Cardiac muscle cell (in vitro differentiated cells and primary cell): ENCODE data around the gene MAPK6. TPM values are rescaled to one million over a fixed set of nuclear protein-coding genes. Genes with fewer than 3 reads are reported as not detected.
A peak's percentile ranks its signal among the peaks of the same experiment; 100 is the strongest.

ENCODE experiments used
- DNase-seq, 2 donors: peaks; one replicate each; pipeline versions ENCODE4 v3.0.0 to v3.0.0-alpha.2; 2010 to 2017; ENCODE audit warnings: low read depth in 1 of 2, low spot score in 1 of 2
- H3K27ac ChIP-seq: fragments of 200-600 bp; sonication (generic); 2 replicates; pipeline ENCODE4 v1.5.1; 2016
- H3K27me3 ChIP-seq: fragments of 200-600 bp; sonication (generic); 2 replicates; pipeline ENCODE4 v1.6.0; 2016; ENCODE audit warnings: control low read depth
- H3K36me3 ChIP-seq: fragments of 200-600 bp; sonication (generic); 2 replicates; pipeline ENCODE4 v1.5.1; 2016; ENCODE audit warnings: control low read depth
- H3K4me1 ChIP-seq: fragments of 200-600 bp; sonication (generic); 2 replicates; pipeline ENCODE4 v1.8.1; 2017; ENCODE audit warnings: low read depth, mild to moderate bottlenecking, mixed run types
- H3K4me3 ChIP-seq: fragments of 200-600 bp; sonication (generic); 2 replicates; pipeline ENCODE4 v1.5.1; 2016; ENCODE audit warnings: mild to moderate bottlenecking
- H3K9me3 ChIP-seq: fragments of 200-600 bp; sonication (generic); 2 replicates; pipeline ENCODE4 v1.5.1; 2017; ENCODE audit warnings: low read depth, mild to moderate bottlenecking, control low read depth
- polyA plus RNA-seq: library from polyadenylated mRNA; unstranded; fragments of >200 nt; fragmentation: Nextera tagmentation; extraction: Ambion mirVana; gene quantifications from 2 replicates; pipeline ENCODE4 v1.2.1, GENCODE V29; 2016
- total RNA-seq: library from RNA; depleted of rRNA; stranded (reverse); fragments of >200 nt; gene quantifications from 2 replicates; pipeline ENCODE4 v1.2.3, GENCODE V29; 2016
- TF ChIP-seq, protein P1 (sequence below): IDR thresholded peaks from 2 replicates; pipeline ENCODE4 v1.5.1; 2012; ENCODE audit warnings: low read depth, mild to moderate bottlenecking, low read length

The MAPK6 gene
- total and polyA plus RNA-seq, 2 experiments from 2014 or later: 14.1 to 24.7 TPM

- H3K9me3 ChIP-seq: no peaks in the 10 kb centered on the region
- H3K4me3 ChIP-seq: no peak overlapping the region
- H3K4me1 ChIP-seq: no peaks in the 10 kb centered on the region
- TF ChIP-seq, protein P1, sequence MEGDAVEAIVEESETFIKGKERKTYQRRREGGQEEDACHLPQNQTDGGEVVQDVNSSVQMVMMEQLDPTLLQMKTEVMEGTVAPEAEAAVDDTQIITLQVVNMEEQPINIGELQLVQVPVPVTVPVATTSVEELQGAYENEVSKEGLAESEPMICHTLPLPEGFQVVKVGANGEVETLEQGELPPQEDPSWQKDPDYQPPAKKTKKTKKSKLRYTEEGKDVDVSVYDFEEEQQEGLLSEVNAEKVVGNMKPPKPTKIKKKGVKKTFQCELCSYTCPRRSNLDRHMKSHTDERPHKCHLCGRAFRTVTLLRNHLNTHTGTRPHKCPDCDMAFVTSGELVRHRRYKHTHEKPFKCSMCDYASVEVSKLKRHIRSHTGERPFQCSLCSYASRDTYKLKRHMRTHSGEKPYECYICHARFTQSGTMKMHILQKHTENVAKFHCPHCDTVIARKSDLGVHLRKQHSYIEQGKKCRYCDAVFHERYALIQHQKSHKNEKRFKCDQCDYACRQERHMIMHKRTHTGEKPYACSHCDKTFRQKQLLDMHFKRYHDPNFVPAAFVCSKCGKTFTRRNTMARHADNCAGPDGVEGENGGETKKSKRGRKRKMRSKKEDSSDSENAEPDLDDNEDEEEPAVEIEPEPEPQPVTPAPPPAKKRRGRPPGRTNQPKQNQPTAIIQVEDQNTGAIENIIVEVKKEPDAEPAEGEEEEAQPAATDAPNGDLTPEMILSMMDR: no peak
- no peak for DNase-seq
- H3K27ac ChIP-seq: no peak overlapping the region
- no peaks in the 10 kb centered on the region for H3K36me3 ChIP-seq
- H3K27me3 ChIP-seq: no peaks in the 10 kb centered on the region
Measured at GRCh38 chr15:52086011-52086786, 67.2 kb downstream of the MAPK6 start.

GRCh38 chr15:52090193-52090592 is 71.2 kb downstream of the MAPK6 start:
- no peaks in the 10 kb centered on the region for H3K4me1 ChIP-seq
- TF ChIP-seq, protein P1: no peak
- no peaks in the 10 kb centered on the region for H3K27me3 ChIP-seq

DNA sequence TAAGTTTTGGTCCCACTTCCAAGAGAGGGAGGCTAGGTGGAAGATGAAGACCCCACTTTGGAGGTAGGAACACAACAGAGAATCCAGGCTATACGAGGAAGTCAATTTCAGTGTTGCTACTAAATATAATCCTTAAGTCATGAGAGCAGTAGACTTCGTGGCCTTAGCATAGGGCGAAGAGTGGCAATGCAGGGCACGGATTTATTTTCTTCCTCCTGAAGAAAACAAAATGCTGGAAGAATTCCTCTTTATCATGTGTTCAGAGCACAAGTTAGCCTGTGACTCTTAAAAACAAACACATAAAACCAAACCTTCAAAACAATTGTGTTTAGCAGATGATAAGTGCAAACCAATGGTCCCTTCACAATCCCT is 74.1 kb downstream of the MAPK6 start:
- no peaks in the 10 kb centered on the region for H3K4me1 ChIP-seq
- TF ChIP-seq, protein P1: no peak

More at GRCh38 chr15:52090193-52090592, 71.2 kb downstream of the MAPK6 start:
- no peak for DNase-seq
- no peak overlapping the region for H3K27ac ChIP-seq
- no peak overlapping the region for H3K4me3 ChIP-seq
- no peaks in the 10 kb centered on the region for H3K36me3 ChIP-seq
- H3K9me3 ChIP-seq: no peaks in the 10 kb centered on the region

DNA sequence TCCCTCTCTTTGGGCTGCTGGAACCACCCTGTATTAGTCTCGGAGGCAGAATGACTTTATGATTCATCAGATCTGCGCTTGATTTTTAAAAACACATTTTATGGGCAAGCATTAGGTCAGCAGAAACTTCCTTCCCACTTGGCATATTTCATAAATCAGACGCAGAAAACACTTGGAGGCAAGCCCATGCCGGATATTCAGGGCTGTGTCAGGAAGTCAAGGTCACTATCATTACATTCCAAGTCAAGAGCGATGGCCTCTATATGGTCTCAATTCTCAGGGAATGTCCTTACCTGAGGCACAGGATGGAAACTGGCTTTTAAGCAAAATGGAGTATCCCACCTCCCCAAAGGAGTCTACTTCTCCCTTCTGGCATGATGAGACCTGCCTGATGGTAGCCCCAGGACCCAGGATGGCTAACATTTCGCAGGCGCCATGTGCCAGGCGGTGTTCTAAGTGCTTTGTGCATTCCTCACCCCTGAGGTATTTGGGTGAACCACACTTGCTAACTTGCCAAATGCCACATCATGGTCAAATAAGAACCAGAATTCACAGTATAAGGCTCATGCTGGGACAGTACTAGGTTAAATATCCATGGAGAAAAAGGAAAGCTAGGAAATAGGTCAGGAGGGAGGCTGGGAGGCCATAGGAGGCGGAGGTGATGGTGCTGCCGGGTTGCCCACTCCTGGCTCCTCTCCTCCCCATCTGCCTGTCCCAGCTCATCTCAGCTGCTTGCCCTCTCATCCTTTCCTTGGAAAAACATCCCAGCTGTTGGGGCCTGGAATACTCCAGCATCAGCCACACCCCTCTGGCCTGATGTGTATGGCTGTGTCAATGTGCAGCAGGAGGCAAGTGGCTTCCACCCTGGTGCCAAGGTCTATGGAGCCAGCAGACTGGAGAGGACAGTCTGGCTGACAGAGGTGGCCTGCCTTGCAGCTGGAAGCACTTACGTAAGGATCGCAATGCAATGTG is 74.8 kb downstream of the MAPK6 start:
- Histone ChIP-seq H3K27ac (no peak overlapping the region), H3K9me3 (no peaks in the 10 kb centered on the region), H3K4me1 (no peaks in the 10 kb centered on the region), H3K4me3 (no peak overlapping the region), H3K27me3 (no peaks in the 10 kb centered on the region), H3K36me3 (no peaks in the 10 kb centered on the region)
- peak in 1 of 2 donors; percentile 88 for DNase-seq
- TF ChIP-seq, protein P1: no peak

More for the DNA sequence above, 74.1 kb downstream of the MAPK6 start:
- DNase-seq: no peak
- Histone ChIP-seq H3K4me3 (no peak overlapping the region), H3K27me3 (no peaks in the 10 kb centered on the region), H3K36me3 (no peaks in the 10 kb centered on the region), H3K9me3 (no peaks in the 10 kb centered on the region), H3K27ac (no peak overlapping the region)

DNA sequence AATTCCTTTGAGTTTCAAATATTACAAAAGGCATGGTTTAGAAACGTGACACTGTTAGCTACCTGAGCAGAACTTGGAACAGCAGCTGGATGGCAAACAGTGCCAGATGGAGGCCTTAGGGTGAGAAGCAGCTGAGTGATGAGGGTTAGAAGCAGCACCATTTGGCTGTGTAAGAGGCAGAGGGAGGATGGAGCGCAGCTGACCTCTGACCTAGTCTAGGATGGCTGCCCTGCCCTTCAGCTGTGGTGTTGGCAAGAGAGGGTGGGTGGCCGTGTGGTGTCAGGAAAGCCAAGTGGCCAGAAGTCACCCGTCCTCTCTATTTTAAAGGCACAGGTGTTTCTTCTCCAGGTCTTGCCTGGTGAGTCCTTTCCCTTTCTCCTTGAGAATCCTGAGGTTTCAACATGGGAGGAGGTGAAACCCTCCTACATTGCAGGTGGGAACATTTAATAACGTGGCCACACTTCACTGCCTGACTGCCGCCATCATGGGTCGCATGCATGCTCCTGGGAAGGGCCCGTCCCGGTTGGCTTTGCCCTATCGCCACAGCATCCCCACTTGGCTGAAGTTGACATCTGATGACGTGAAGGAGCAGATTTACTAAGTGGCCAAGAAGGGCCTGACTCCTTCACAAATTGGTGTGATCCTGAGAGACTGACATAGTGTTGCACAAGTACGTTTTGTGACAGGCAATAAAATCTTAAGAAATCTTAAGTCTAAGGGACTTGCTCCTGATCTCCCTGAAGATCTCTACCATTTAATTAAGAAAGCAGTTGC is 76.0 kb downstream of the MAPK6 start:
- TF ChIP-seq, protein P1: no peak
- H3K27me3 ChIP-seq: no peaks in the 10 kb centered on the region
- DNase-seq: no peak
- H3K9me3 ChIP-seq: no peaks in the 10 kb centered on the region
- H3K4me3 ChIP-seq: no peak overlapping the region
- H3K4me1 ChIP-seq: no peaks in the 10 kb centered on the region
- H3K36me3 ChIP-seq: no peaks in the 10 kb centered on the region
- H3K27ac ChIP-seq: no peak overlapping the region
